ENCODE results near the gene HNRNPUL1.

DNA sequence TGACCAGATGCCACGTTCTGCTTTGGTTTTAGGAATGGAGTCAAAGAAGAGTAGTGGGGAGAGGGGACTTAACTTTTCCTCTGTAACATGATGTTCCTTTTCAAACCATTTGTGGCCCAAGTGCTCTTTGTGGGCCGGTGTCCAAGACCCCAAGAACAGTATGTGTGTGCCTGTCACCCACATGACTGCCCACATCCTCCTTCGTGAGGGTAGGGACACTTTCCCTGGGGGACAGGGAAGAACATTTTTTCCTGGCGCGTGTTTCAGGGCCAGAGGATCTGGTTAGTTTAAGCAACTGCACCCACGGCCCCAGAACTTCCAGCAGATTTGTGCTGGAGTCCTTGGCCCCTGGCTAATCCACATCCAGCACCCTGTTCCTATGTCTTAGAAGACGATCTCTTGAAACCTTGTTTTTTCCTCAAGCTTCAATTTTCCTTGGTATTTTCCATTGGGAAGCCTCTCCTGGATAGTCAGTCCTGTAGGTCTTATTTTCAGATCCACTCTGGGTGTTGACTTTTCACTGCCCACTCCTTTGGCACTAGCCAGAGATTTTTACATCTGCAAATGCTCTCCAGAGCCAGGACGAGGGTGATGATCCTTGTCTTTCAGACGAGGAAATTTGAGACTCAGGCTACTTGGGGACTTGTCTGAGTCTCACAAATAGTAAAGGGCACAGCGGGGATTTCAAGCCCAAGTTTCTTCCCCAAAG lies 35.0 kb downstream of the HNRNPUL1 start:
- TF ChIP-seq POLR2A (IDR thresholded peaks at IDR 0.05; ENCODE audit: low read depth, low read length) (no peak; the same call in 1 of the 2 replicates), TAF1 (IDR thresholded peaks at IDR 0.05; ENCODE audit: low read depth, low read length) (no peak), POLR2AphosphoS5 (IDR thresholded peaks at IDR 0.05; ENCODE audit: low read depth, low read length) (no peak)

Data from GM12891 (cell line).